WTC11 (cell line): Measurements from ENCODE around the gene CCDC112. TPM values are rescaled to one million over a fixed set of nuclear protein-coding genes. Genes with fewer than 3 reads are reported as not detected.
A peak's percentile ranks its signal among the peaks of the same experiment; 100 is the strongest.

Experiments
- ATAC-seq: fragments of 200-7000 bp; cut with Tn5 transposase; 2 replicates; pipeline ENCODE4 v1.10.0; 2021; ENCODE audit warnings: mild to moderate bottlenecking, moderate library complexity
- CTCF ChIA-PET: fragments of 300-600 bp; sonication (Branson Sonifier 250); formaldehyde crosslinking; loops from one replicate; lab custom pipeline; 2021; ENCODE audit warnings: antibody characterized with exemption; lab: Charles Lee
- POLR2A ChIA-PET: fragments of 350-600 bp; sonication (Branson Sonifier 250); formaldehyde crosslinking; loops from one replicate; lab custom pipeline; 2021; ENCODE audit warnings: antibody characterized with exemption; lab: Charles Lee
- DNase-seq: peaks from one replicate; pipeline ENCODE4 v3.0.0; 2021; ENCODE audit warnings: low spot score
- H3K27ac Mint-ChIP-seq: 2 replicates; pipeline ENCODE4 v1.8.0; 2021; ENCODE audit warnings: mixed read lengths
- H3K27me3 Mint-ChIP-seq: 2 replicates; pipeline ENCODE4 v1.8.0; 2021; ENCODE audit warnings: low read depth, mild to moderate bottlenecking, moderate library complexity, mixed read lengths
- H3K36me3 Mint-ChIP-seq: 2 replicates; pipeline ENCODE4 v1.8.0; 2021; ENCODE audit warnings: mixed read lengths
- H3K4me1 Mint-ChIP-seq: 2 replicates; pipeline ENCODE4 v1.8.0; 2022; ENCODE audit warnings: mixed read lengths
- H3K4me3 Mint-ChIP-seq: 2 replicates; pipeline ENCODE4 v1.8.0; 2021; ENCODE audit warnings: mild to moderate bottlenecking, moderate library complexity, mixed read lengths
- H3K9me3 Mint-ChIP-seq: 2 replicates; pipeline ENCODE4 v1.8.0; 2021; ENCODE audit warnings: mixed read lengths
- ARID4B ChIP-seq: sonication (generic); formaldehyde crosslinking; IDR thresholded peaks from 2 replicates; pipeline ENCODE4 v1.8.0; 2023; ENCODE audit warnings: missing genetic modification reagents, mild to moderate bottlenecking, borderline replicate concordance
- ATF6 ChIP-seq: sonication (generic); formaldehyde crosslinking; IDR thresholded peaks from 2 replicates; pipeline ENCODE4 v1.8.1; 2023; ENCODE audit warnings: mild to moderate bottlenecking, missing genetic modification reagents
- CDX4 ChIP-seq: fragments of 250-450 bp; sonication (Bioruptor Pico); IDR thresholded peaks from 2 replicates; pipeline ENCODE4 v1.9.0; 2021; ENCODE audit warnings: moderate library complexity, mild to moderate bottlenecking, inconsistent platforms, borderline replicate concordance
- CTCF ChIP-seq: fragments of 200-600 bp; IDR thresholded peaks from 2 replicates; pipeline ENCODE4 v1.8.0; 2022; ENCODE audit warnings: antibody characterized with exemption
- FOXK1 ChIP-seq: sonication (generic); formaldehyde crosslinking; IDR thresholded peaks from 2 replicates; pipeline ENCODE4 v1.8.0; 2022; ENCODE audit warnings: mild to moderate bottlenecking, moderate library complexity, missing genetic modification reagents
- GTF2I ChIP-seq: fragments of 250-450 bp; sonication (Bioruptor Pico); conservative IDR thresholded peaks from 2 replicates; pipeline ENCODE4 v1.4.0; 2021; ENCODE audit warnings: mild to moderate bottlenecking
- KAT7 ChIP-seq: sonication (generic); formaldehyde crosslinking; IDR thresholded peaks from 2 replicates; pipeline ENCODE4 v1.8.1; 2023; ENCODE audit warnings: missing genetic modification reagents, mild to moderate bottlenecking, borderline replicate concordance
- NR1H2 ChIP-seq: sonication (generic); formaldehyde crosslinking; IDR thresholded peaks from 2 replicates; pipeline ENCODE4 v1.9.0; 2021; ENCODE audit warnings: mild to moderate bottlenecking, moderate library complexity, missing genetic modification reagents
- NR3C1 ChIP-seq: sonication (generic); formaldehyde crosslinking; conservative IDR thresholded peaks from 2 replicates; pipeline ENCODE4 v1.8.1; 2023; ENCODE audit warnings: low read depth, mild to moderate bottlenecking, missing genetic modification reagents
- PRRX2 ChIP-seq: fragments of 250-450 bp; sonication (Bioruptor Pico); IDR thresholded peaks from 2 replicates; pipeline ENCODE4 v1.8.0; 2021; ENCODE audit warnings: mild to moderate bottlenecking
- SOX15 ChIP-seq: fragments of 250-450 bp; sonication (Bioruptor Pico); IDR thresholded peaks from 2 replicates; pipeline ENCODE4 v1.9.0; 2021; ENCODE audit warnings: mild to moderate bottlenecking
- TCF7 ChIP-seq: sonication (generic); formaldehyde crosslinking; IDR thresholded peaks from 2 replicates; pipeline ENCODE4 v1.8.0; 2022; ENCODE audit warnings: mild to moderate bottlenecking, low read depth, missing genetic modification reagents, moderate library complexity
- ZMAT4 ChIP-seq: fragments of 250-450 bp; sonication (Bioruptor Pico); IDR thresholded peaks from 2 replicates; pipeline ENCODE4 v1.9.0; 2021; ENCODE audit warnings: mild to moderate bottlenecking
- ZNF121 ChIP-seq: sonication (generic); formaldehyde crosslinking; IDR thresholded peaks from 2 replicates; pipeline ENCODE4 v1.8.0; 2023; ENCODE audit warnings: missing genetic modification reagents
- ZNF317 ChIP-seq: sonication (generic); formaldehyde crosslinking; IDR thresholded peaks from 2 replicates; pipeline ENCODE4 v1.8.1; 2023; ENCODE audit warnings: low read depth, mild to moderate bottlenecking, moderate library complexity, missing genetic modification reagents, borderline replicate concordance
- total RNA-seq: library from RNA; stranded (reverse); gene quantifications from 3 replicates; pipeline ENCODE4 v1.2.3, GENCODE V29; 2021

CCDC112 gene
- total RNA-seq, 1 experiment from 2014 or later: 12.2 TPM

- TF ChIP-seq NR1H2 (CRISPR knock-in tag) (no peak), CDX4 (CRISPR knock-in tag) (no peak), TCF7 (CRISPR knock-in tag) (no peak), ATF6 (CRISPR knock-in tag) (no peak), CTCF (peak; percentile 38; the same call in 1 of the 2 replicates)
- no peaks in the 10 kb centered on the region for H3K27me3 Mint-ChIP-seq
- ChIA-PET POLR2A (no interaction called here), CTCF (interaction anchor here (1.1 kb wide), 1 partner anchor 149 kb away, joined by 5 read pairs; no protein-coding TSS in a partner anchor)
- DNase-seq (no peak), ATAC-seq (peak; percentile 83)
- H3K36me3 Mint-ChIP-seq: peaks cover 6% of the 10 kb centered on the region
- no peak overlapping the region for H3K4me3 Mint-ChIP-seq
- no peaks in the 10 kb centered on the region for H3K4me1 Mint-ChIP-seq
- H3K27ac Mint-ChIP-seq: no peak overlapping the region
- H3K9me3 Mint-ChIP-seq: peaks cover 4% of the 10 kb centered on the region; the same call in 1 of the 2 replicates
Measured at GRCh38 chr5:115246361-115246991, 50.0 kb downstream of the CCDC112 start.

GRCh38 chr5:115243412-115243811 lies 53.0 kb downstream of the CCDC112 start:
- Mint-ChIP-seq H3K27me3 (no peaks in the 10 kb centered on the region), H3K9me3 (no peaks in the 10 kb centered on the region), H3K4me1 (no peaks in the 10 kb centered on the region), H3K36me3 (peaks cover 14% of the 10 kb centered on the region; the same call in 1 of the 2 replicates)
- no peak for DNase-seq
- TF ChIP-seq ARID4B (CRISPR knock-in tag) (no peak), GTF2I (CRISPR knock-in tag) (no peak), FOXK1 (no peak), SOX15 (no peak), PRRX2 (CRISPR knock-in tag) (no peak), ZMAT4 (no peak), KAT7 (CRISPR knock-in tag) (no peak), NR3C1 (CRISPR knock-in tag) (no peak), ZNF317 (no peak), ZNF121 (CRISPR knock-in tag) (no peak)
- TF ChIP-seq, all 79 proteins: peak for 0
- H3K4me3 Mint-ChIP-seq: no peak overlapping the region
- peak overlapping the region; percentile 42 for H3K27ac Mint-ChIP-seq
- no peak for ATAC-seq
- POLR2A ChIA-PET: no interaction called here
- CTCF ChIA-PET: interaction anchor here (1.7 kb wide), 1 partner anchor 174 kb away, joined by 5 read pairs; no protein-coding TSS in a partner anchor
